ENCODE results near the gene GTF2H1. TPM values are rescaled to one million over a fixed set of nuclear protein-coding genes. Genes with fewer than 3 reads are reported as not detected.

Gene GTF2H1
- total RNA-seq, 1 experiment from 2014 or later, result 39.4 TPM

DNA sequence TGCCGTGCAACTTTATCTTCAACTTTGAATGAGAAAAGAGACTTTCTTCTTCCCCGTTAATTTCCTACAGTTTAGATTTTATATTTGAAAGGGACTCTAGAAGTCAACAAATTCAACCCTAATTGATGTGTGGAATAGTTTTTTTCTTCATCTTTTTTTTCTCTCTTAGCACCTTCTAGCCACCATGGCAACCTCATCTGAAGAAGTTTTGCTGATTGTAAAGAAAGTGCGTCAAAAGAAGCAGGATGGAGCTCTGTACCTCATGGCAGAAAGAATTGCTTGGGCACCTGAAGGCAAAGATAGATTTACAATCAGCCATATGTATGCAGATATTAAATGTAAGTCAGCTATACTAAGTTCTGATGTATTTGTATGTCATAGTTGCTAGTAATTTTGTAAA lies 10.5 kb downstream of the GTF2H1 start:
- Histone ChIP-seq H3K4me1 (ENCODE audit: insufficient read depth, low read length) (peaks cover 4% of the 10 kb centered on the region), H4K91ac (ENCODE audit: insufficient read length, low read depth, low read length) (no peak overlapping the region), H3K9ac (ENCODE audit: extremely low read depth, insufficient read length, low read length) (no peak overlapping the region), H2BK15ac (ENCODE audit: low read depth, low read length) (no peak overlapping the region), H3K14ac (ENCODE audit: insufficient read depth, low read length) (no peak overlapping the region), H3T11ph (ENCODE audit: low read length) (no peak overlapping the region), H3K79me2 (ENCODE audit: insufficient read depth, low read length) (no peaks in the 10 kb centered on the region), H2BK20ac (ENCODE audit: low read depth, low read length, poor library complexity, severe bottlenecking) (no peak overlapping the region), H3K4me2 (ENCODE audit: insufficient read depth, insufficient read length, low read length) (no peak overlapping the region), H3K56ac (ENCODE audit: insufficient read length, low read depth, low read length) (no peak overlapping the region), H2BK120ac (ENCODE audit: low read depth, low read length, poor library complexity, severe bottlenecking) (no peak overlapping the region), H3K4ac (ENCODE audit: low read depth, low read length) (no peak overlapping the region), H3K79me1 (ENCODE audit: insufficient read depth, low read depth, low read length, poor library complexity, severe bottlenecking) (peaks cover 11% of the 10 kb centered on the region), H4K8ac (replicated peaks; ENCODE audit: insufficient read length, low read depth, low read length) (no peak overlapping the region), H3K27me3 (ENCODE audit: insufficient read depth, low read length) (no peaks in the 10 kb centered on the region), H4K20me1 (ENCODE audit: control insufficient read depth, insufficient read depth, insufficient read length) (no peaks in the 10 kb centered on the region), H2BK5ac (ENCODE audit: insufficient read length, low read length) (no peak overlapping the region), H2AFZ (ENCODE audit: low read length) (no peak overlapping the region), H3K9me3 (ENCODE audit: control insufficient read depth, low read depth, low read length) (no peaks in the 10 kb centered on the region), H3K23ac (ENCODE audit: insufficient read length, low read depth, low read length) (no peak overlapping the region), H4K5ac (ENCODE audit: insufficient read length, low read depth, low read length) (no peak overlapping the region), H2AK5ac (ENCODE audit: insufficient read length, low read length) (no peak overlapping the region), H3K23me2 (ENCODE audit: insufficient read length, low read depth, low read length, poor library complexity, severe bottlenecking) (no peaks in the 10 kb centered on the region), H3K27ac (ENCODE audit: insufficient read length, low read depth, low read length) (no peak overlapping the region), H3K18ac (ENCODE audit: insufficient read length, low read depth, low read length) (no peak overlapping the region), H2BK12ac (ENCODE audit: insufficient read length, low read depth, low read length) (no peak overlapping the region)
- H3K4me3 Mint-ChIP-seq, result no peak overlapping the region
- TF ChIP-seq, protein P1, sequence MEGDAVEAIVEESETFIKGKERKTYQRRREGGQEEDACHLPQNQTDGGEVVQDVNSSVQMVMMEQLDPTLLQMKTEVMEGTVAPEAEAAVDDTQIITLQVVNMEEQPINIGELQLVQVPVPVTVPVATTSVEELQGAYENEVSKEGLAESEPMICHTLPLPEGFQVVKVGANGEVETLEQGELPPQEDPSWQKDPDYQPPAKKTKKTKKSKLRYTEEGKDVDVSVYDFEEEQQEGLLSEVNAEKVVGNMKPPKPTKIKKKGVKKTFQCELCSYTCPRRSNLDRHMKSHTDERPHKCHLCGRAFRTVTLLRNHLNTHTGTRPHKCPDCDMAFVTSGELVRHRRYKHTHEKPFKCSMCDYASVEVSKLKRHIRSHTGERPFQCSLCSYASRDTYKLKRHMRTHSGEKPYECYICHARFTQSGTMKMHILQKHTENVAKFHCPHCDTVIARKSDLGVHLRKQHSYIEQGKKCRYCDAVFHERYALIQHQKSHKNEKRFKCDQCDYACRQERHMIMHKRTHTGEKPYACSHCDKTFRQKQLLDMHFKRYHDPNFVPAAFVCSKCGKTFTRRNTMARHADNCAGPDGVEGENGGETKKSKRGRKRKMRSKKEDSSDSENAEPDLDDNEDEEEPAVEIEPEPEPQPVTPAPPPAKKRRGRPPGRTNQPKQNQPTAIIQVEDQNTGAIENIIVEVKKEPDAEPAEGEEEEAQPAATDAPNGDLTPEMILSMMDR (conservative IDR thresholded peaks at IDR 0.05), result no peak
- peaks cover 19 to 69% (median 55%) of the 10 kb centered on the region in 3 experiments; a peak in 6 of 7 replicates for H3K36me3 Mint-ChIP-seq (ENCODE audit: insufficient read depth in 1 of 3, low read depth in 3 of 3)
- no CpG with 5 or more reads among the region's 3 CpGs for WGBS (ENCODE audit: extremely low coverage, insufficient read length, low lambda C conversion rate)
- H3K9me3 Mint-ChIP-seq, result no peaks in the 10 kb centered on the region
- H3K27me3 Mint-ChIP-seq (ENCODE audit: low read depth), result no peaks in the 10 kb centered on the region
- H3K4me1 Mint-ChIP-seq, result peaks cover 9 to 11% of the 10 kb centered on the region in 2 experiments
- no peak overlapping the region; a peak in 1 of 7 replicates for H3K27ac Mint-ChIP-seq
- no peak for DNase-seq

Data from H9 (cell line).